SK-N-SH (cell line): ENCODE data around the gene MAN2A2. TPM values are rescaled to one million over a fixed set of nuclear protein-coding genes. Genes with fewer than 3 reads are reported as not detected.

Experiments used
- CTCF ChIA-PET: fragments of 300-600, 350-600 bp; formaldehyde crosslinking; extraction: SDS; loops from one replicate; lab custom pipeline; 2021; lab: Yijun Ruan, JAX
- POLR2A ChIA-PET: fragments of 350-600 bp; sonication (Branson Sonifier 250); formaldehyde crosslinking; extraction: SDS; loops from one replicate; lab custom pipeline; 2020; ENCODE audit warnings: antibody characterized with exemption, inconsistent platforms; lab: Yijun Ruan, JAX
- DNase-seq: peaks from one replicate; pipeline ENCODE4 v3.0.0; 2012
- H2AFZ ChIP-seq: fragments of 200-600 bp; sonication (generic); 2 replicates; pipeline ENCODE4 v1.8.1; 2016; ENCODE audit warnings: antibody characterized with exemption, mild to moderate bottlenecking, low read depth
- H3F3A ChIP-seq: fragments of 200-600 bp; sonication (generic); replicated peaks from 2 replicates; pipeline ENCODE3; 2016; ENCODE audit warnings: antibody characterized with exemption, mild to moderate bottlenecking; ENCODE audit not compliant: insufficient read depth
- H3K27ac ChIP-seq, 2 experiments: fragments of 200-500 bp in 1 of 2; fragments of 200-600 bp in 1 of 2; sonication (Bioruptor generic) in 1 of 2; sonication (generic), shearing (Covaris generic) in 1 of 2; 2 replicates each; pipeline versions ENCODE4 v1.5.1 to v1.6.1; 2014 to 2016; ENCODE audit warnings: low read depth in 2 of 2, inconsistent platforms in 1 of 2, low read length in 1 of 2, mild to moderate bottlenecking in 1 of 2, mixed read lengths in 1 of 2
- H3K27me3 ChIP-seq: fragments of 200-600 bp; sonication (generic), shearing (Covaris generic); 2 replicates; pipeline ENCODE4 v1.6.1; 2016; ENCODE audit warnings: mixed run types; ENCODE audit not compliant: insufficient read depth
- H3K36me3 ChIP-seq, 2 experiments: fragments of 200-500 bp in 1 of 2; fragments of 200-600 bp in 1 of 2; sonication (Bioruptor generic) in 1 of 2; sonication (generic) in 1 of 2; replicated peaks in 1 of 2; 2 replicates each; pipeline versions ENCODE3 to v1.5.1; 2014 to 2016; ENCODE audit warnings: low read length in 1 of 2, mild to moderate bottlenecking in 1 of 2; ENCODE audit not compliant: insufficient read depth in 2 of 2, control insufficient read depth in 1 of 2
- H3K4me1 ChIP-seq, 2 experiments: fragments of 200-500 bp in 1 of 2; fragments of 200-600 bp in 1 of 2; sonication (Bioruptor generic) in 1 of 2; sonication (generic), shearing (Covaris generic) in 1 of 2; 2 replicates each; pipeline versions ENCODE4 v1.5.1 to v1.6.1; 2014 to 2016; ENCODE audit warnings: low read depth in 1 of 2, low read length in 1 of 2, mixed run types in 1 of 2; ENCODE audit not compliant: insufficient read depth in 2 of 2, control insufficient read depth in 1 of 2
- H3K4me2 ChIP-seq: fragments of 200-600 bp; sonication (generic), shearing (Covaris generic); 2 replicates; pipeline ENCODE4 v1.6.1; 2017; ENCODE audit warnings: mixed run types
- H3K4me3 ChIP-seq, 2 experiments: fragments of 200-500 bp in 1 of 2; fragments of 200-600 bp in 1 of 2; sonication (Bioruptor generic) in 1 of 2; sonication (generic), shearing (Covaris generic) in 1 of 2; 2 replicates each; pipeline versions ENCODE4 v1.5.1 to v1.8.1; 2014 to 2016; ENCODE audit warnings: low read depth in 2 of 2, inconsistent platforms in 1 of 2, low read length in 1 of 2, mild to moderate bottlenecking in 1 of 2, mixed read lengths in 1 of 2, moderate library complexity in 1 of 2
- H3K79me2 ChIP-seq: fragments of 200-600 bp; sonication (generic); 2 replicates; pipeline ENCODE4 v1.8.1; 2017; ENCODE audit warnings: mild to moderate bottlenecking; ENCODE audit not compliant: insufficient read depth
- H3K9ac ChIP-seq: fragments of 200-600 bp; sonication (generic); 2 replicates; pipeline ENCODE4 v1.6.1; 2017; ENCODE audit warnings: mixed run types
- H3K9me2 ChIP-seq: fragments of 200-600 bp; sonication (generic); 2 replicates; pipeline ENCODE4 v1.6.1; 2017; ENCODE audit warnings: mixed run types
- H3K9me3 ChIP-seq: fragments of 200-600 bp; sonication (generic); 2 replicates; pipeline ENCODE4 v1.6.1; 2017; ENCODE audit warnings: mixed run types, mild to moderate bottlenecking, moderate library complexity
- H4K20me1 ChIP-seq: fragments of 200-600 bp; sonication (generic); 2 replicates; pipeline ENCODE4 v1.6.1; 2017; ENCODE audit warnings: mild to moderate bottlenecking, mixed run types; ENCODE audit not compliant: insufficient read depth
- CTCF ChIP-seq: fragments of 200-600 bp; sonication (generic); IDR thresholded peaks from 2 replicates; pipeline ENCODE4 v1.6.1; 2017; ENCODE audit warnings: antibody characterized with exemption, mild to moderate bottlenecking, moderate library complexity
- FOXJ3 ChIP-seq: sonication (generic); formaldehyde crosslinking; IDR thresholded peaks from 2 replicates; pipeline ENCODE4 v1.5.1; 2020; ENCODE audit warnings: mild to moderate bottlenecking, missing genetic modification reagents
- IRF3 ChIP-seq: fragments of 150-350 bp; IDR thresholded peaks from 2 replicates; pipeline ENCODE4 v1.6.1; 2016; ENCODE audit warnings: mild to moderate bottlenecking, low read depth, low read length
- JUND ChIP-seq: IDR thresholded peaks from 2 replicates; pipeline ENCODE4 v1.4.0; 2012
- MAX ChIP-seq: IDR thresholded peaks from 2 replicates; pipeline ENCODE4 v1.4.0; 2012; ENCODE audit warnings: low read depth
- NFIC ChIP-seq: IDR thresholded peaks from 2 replicates; pipeline ENCODE4 v1.4.0; 2012; ENCODE audit warnings: borderline replicate concordance
- RAD21 ChIP-seq: IDR thresholded peaks from 2 replicates; pipeline ENCODE4 v1.6.1; 2012; ENCODE audit warnings: mild to moderate bottlenecking, low read length
- SIN3A ChIP-seq: IDR thresholded peaks from 2 replicates; pipeline ENCODE4 v1.6.1; 2012; ENCODE audit warnings: low read depth, mild to moderate bottlenecking, low read length, moderate library complexity, borderline replicate concordance
- SMC3 ChIP-seq: IDR thresholded peaks from 2 replicates; pipeline ENCODE4 v1.6.1; 2012; ENCODE audit warnings: low read depth, low read length, improper control_type of control experiment
- TAF1 ChIP-seq: IDR thresholded peaks from 2 replicates; pipeline ENCODE4 v1.6.1; 2012; ENCODE audit warnings: low read depth, mild to moderate bottlenecking, low read length, moderate library complexity, borderline replicate concordance
- TEAD4 ChIP-seq: IDR thresholded peaks from 2 replicates; pipeline ENCODE4 v1.4.0; 2012; ENCODE audit warnings: mild to moderate bottlenecking, borderline replicate concordance; ENCODE audit not compliant: insufficient read depth
- WGBS: methylation state at CpG from one replicate; pipeline ENCODE4 v1.1.6; 2017; ENCODE audit warnings: low lambda C conversion rate; 5-methylcytosine and 5-hydroxymethylcytosine counted together
- polyA plus RNA-seq, 3 experiments: library from polyadenylated mRNA; depleted of rRNA; stranded (reverse); fragments of >200 nt; gene quantifications; 2 replicates each; pipeline ENCODE4 v1.2.3, GENCODE V29; 2012

Gene MAN2A2
- polyA plus RNA-seq, 1 of the 3 experiments (the other 2 are of a cell fraction) = 35.0 TPM

GRCh38 chr15:90881978-90882721 lies 21.0 kb upstream of the MAN2A2 start:
- H2AFZ ChIP-seq = no peak overlapping the region
- 91% methylated on average over 16 of the region's 19 CpGs for WGBS
- peaks cover 11 to 49% of the 10 kb centered on the region in 2 experiments for H3K36me3 ChIP-seq
- peaks cover 0 to 14% of the 10 kb centered on the region in 2 experiments; a peak in 1 of 4 replicates for H3K4me1 ChIP-seq
- no peaks in the 10 kb centered on the region for H3K9me3 ChIP-seq
- no peaks in the 10 kb centered on the region for H4K20me1 ChIP-seq
- ChIA-PET CTCF (interaction anchor here (0.8 to 5.6 kb wide), 5 partner anchors 33 to 563 kb away, joined by 3 to 55 read pairs (median 4); no protein-coding TSS in a partner anchor), POLR2A (no interaction called here)
- H3K4me2 ChIP-seq = no peak overlapping the region
- peaks cover 9% of the 10 kb centered on the region for H3F3A ChIP-seq
- no peak overlapping the region; a peak in 1 of 4 replicates for H3K27ac ChIP-seq
- H3K9me2 ChIP-seq = no peaks in the 10 kb centered on the region
- no peaks in the 10 kb centered on the region for H3K27me3 ChIP-seq
- no peak overlapping the region for H3K9ac ChIP-seq
- no peak for DNase-seq
- no peak for TF ChIP-seq MAX
- no peak for TF ChIP-seq FOXJ3 (CRISPR knock-in tag)
- no peak for TF ChIP-seq CTCF
- no peak for TF ChIP-seq RAD21
- TF ChIP-seq TEAD4 = no peak
- TF ChIP-seq SMC3 = no peak
- H3K4me3 ChIP-seq = no peak overlapping the region
- no peaks in the 10 kb centered on the region for H3K79me2 ChIP-seq

- no peaks in the 10 kb centered on the region for H3K9me2 ChIP-seq
- no peaks in the 10 kb centered on the region for H3K9me3 ChIP-seq
- H2AFZ ChIP-seq = no peak overlapping the region
- 92% methylated on average over 13 of the region's 13 CpGs for WGBS
- peaks cover 5 to 41% of the 10 kb centered on the region in 2 experiments for H3K36me3 ChIP-seq
- H3K4me1 ChIP-seq = peaks cover 0 to 14% of the 10 kb centered on the region in 2 experiments; a peak in 1 of 4 replicates
- CTCF ChIA-PET = interaction anchor here (1.2 to 5.6 kb wide), 5 partner anchors 13 to 563 kb away, joined by 3 to 55 read pairs (median 6); no protein-coding TSS in a partner anchor
- no peaks in the 10 kb centered on the region for H3K27me3 ChIP-seq
- no peak overlapping the region for H3K9ac ChIP-seq
- peak overlapping the region in 1 of 2 experiments; percentile 62; a peak in 1 of 4 replicates for H3K27ac ChIP-seq
- no peak overlapping the region for H3K4me3 ChIP-seq
- no peaks in the 10 kb centered on the region for H3K79me2 ChIP-seq
- no peaks in the 10 kb centered on the region for H4K20me1 ChIP-seq
- H3K4me2 ChIP-seq = no peak overlapping the region
- DNase-seq = no peak
- no peak for TF ChIP-seq IRF3
- TF ChIP-seq RAD21 = no peak
- TF ChIP-seq JUND = no peak
- TF ChIP-seq SIN3A = no peak
- no peak for TF ChIP-seq TAF1
- TF ChIP-seq NFIC = no peak
- TF ChIP-seq, all 33 proteins: peak for 0
- POLR2A ChIA-PET = interaction anchor here (1.3 kb wide), 1 partner anchor 20 kb away, joined by 3 read pairs; the partner anchor contains the start of gene MAN2A2
- H3F3A ChIP-seq = peaks cover 9% of the 10 kb centered on the region
These were observed 20.1 kb upstream of the MAN2A2 start for GRCh38 chr15:90882781-90883525.
